ENCODE measurements around the gene DCAF8.

The DCAF8 gene

GRCh38 chr1:160168016-160168415 lies 94.3 kb downstream of the DCAF8 start:
- DNase-seq = no peak

- DNase-seq = no peak
Observed at GRCh38 chr1:160167580-160167979, 94.8 kb downstream of the DCAF8 start.

- no peak for DNase-seq
Observed at GRCh38 chr1:160167056-160167455, 95.3 kb downstream of the DCAF8 start.

DNA sequence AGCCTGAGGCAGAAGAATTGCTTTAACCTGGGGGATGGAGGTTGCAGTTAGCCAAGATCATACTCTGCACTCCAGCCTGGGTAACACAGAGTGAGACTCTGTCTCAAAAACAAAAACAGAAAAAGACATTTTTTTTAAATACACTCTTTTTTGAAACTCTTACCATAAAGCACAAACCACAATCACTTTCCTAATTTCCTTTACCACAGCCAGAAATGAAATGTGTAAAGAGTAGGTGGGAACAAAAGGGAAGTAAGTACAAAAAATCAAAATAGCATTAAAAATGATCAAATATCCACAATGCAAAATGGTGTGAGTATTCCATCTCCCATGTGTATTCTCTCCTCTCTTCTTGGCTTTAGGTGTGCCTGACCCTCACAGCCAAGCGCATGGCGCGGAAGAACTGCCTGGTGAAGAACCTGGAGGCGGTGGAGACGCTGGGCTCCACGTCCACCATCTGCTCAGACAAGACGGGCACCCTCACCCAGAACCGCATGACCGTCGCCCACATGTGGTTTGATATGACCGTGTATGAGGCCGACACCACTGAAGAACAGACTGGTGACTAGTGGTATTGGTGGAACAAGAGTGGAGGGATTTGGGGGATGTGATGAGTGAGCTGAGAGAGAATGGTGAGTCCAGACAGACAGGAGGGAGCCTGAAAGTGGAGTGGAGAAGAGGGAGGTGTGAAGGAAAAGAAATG lies 96.0 kb downstream of the DCAF8 start:
- no peak for DNase-seq
